PFSK-1 (cell line): Measurements from ENCODE around the gene CDK13.

Experiments
- FOXP2 ChIP-seq: optimal IDR thresholded peaks from 2 replicates; pipeline ENCODE3; 2011; ENCODE audit warnings: borderline replicate concordance, control low read depth, inconsistent platforms; ENCODE audit not compliant: insufficient read depth; ENCODE audit errors: extremely low read length, extremely low read depth
- POLR2AphosphoS5 ChIP-seq: IDR thresholded peaks from 2 replicates; pipeline ENCODE4 v1.6.1; 2012; ENCODE audit warnings: low read depth, mild to moderate bottlenecking, control low read depth, low read length, moderate library complexity
- SIN3A ChIP-seq: IDR thresholded peaks from 2 replicates; pipeline ENCODE4 v1.6.1; 2012; ENCODE audit warnings: mild to moderate bottlenecking, low read length, moderate library complexity, borderline replicate concordance; ENCODE audit not compliant: insufficient read depth
- TAF1 ChIP-seq: IDR thresholded peaks from 2 replicates; pipeline ENCODE4 v1.6.1; 2012; ENCODE audit warnings: low read length, control low read depth, borderline replicate concordance; ENCODE audit not compliant: insufficient read depth
- TF ChIP-seq, protein P1 (sequence below), 2 experiments: IDR thresholded peaks; 2 replicates each; pipeline versions ENCODE4 v1.6.1 to v1.8.0; 2011 to 2012; ENCODE audit warnings: low read depth in 2 of 2, low read length in 2 of 2, control low read depth in 1 of 2, inconsistent platforms in 1 of 2, mild to moderate bottlenecking in 1 of 2, moderate library complexity in 1 of 2; ENCODE audit not compliant: insufficient read depth in 1 of 2

Gene CDK13

DNA sequence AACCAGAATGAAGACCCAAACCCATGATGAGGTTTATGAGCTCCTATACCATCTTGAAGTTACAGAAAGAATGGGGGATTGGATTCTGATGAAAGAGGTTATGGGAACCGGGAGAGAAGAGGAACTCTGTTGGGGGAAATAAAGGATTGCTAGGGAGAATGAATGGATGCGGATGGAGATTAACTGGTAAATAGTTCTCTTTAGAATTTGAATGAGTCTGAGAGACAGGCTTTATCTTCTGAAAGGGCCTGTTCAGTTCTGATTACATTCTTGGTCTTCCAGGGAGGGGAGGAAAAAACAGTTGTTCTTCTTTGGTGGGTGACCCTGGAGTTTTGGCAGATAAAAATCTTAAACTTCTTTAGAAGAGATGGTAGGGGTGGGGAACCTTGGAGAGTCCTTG lies 198.6 kb downstream of the CDK13 start:
- TF ChIP-seq FOXP2: no peak
- no peak for TF ChIP-seq SIN3A
- no peak for TF ChIP-seq POLR2AphosphoS5
- no peak for TF ChIP-seq TAF1
- TF ChIP-seq, protein P1, sequence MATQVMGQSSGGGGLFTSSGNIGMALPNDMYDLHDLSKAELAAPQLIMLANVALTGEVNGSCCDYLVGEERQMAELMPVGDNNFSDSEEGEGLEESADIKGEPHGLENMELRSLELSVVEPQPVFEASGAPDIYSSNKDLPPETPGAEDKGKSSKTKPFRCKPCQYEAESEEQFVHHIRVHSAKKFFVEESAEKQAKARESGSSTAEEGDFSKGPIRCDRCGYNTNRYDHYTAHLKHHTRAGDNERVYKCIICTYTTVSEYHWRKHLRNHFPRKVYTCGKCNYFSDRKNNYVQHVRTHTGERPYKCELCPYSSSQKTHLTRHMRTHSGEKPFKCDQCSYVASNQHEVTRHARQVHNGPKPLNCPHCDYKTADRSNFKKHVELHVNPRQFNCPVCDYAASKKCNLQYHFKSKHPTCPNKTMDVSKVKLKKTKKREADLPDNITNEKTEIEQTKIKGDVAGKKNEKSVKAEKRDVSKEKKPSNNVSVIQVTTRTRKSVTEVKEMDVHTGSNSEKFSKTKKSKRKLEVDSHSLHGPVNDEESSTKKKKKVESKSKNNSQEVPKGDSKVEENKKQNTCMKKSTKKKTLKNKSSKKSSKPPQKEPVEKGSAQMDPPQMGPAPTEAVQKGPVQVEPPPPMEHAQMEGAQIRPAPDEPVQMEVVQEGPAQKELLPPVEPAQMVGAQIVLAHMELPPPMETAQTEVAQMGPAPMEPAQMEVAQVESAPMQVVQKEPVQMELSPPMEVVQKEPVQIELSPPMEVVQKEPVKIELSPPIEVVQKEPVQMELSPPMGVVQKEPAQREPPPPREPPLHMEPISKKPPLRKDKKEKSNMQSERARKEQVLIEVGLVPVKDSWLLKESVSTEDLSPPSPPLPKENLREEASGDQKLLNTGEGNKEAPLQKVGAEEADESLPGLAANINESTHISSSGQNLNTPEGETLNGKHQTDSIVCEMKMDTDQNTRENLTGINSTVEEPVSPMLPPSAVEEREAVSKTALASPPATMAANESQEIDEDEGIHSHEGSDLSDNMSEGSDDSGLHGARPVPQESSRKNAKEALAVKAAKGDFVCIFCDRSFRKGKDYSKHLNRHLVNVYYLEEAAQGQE (IDR thresholded peaks at IDR 0.05; ENCODE audit: insufficient read depth in 1 of 2, low read depth in 2 of 2, low read length in 2 of 2): no peak
